ENCODE measurements around the gene HAO2.
A peak's percentile ranks its signal among the peaks of the same experiment; 100 is the strongest.
"Not testable (repeated sequence)": the region's sequence is repeated elsewhere in the genome, so short reads cannot be mapped to it uniquely, and the experiment has no call there.

Gene HAO2

GRCh38 chr1:119347858-119348257 is 20.7 kb upstream of the HAO2 start:
- no peak for DNase-seq

DNA sequence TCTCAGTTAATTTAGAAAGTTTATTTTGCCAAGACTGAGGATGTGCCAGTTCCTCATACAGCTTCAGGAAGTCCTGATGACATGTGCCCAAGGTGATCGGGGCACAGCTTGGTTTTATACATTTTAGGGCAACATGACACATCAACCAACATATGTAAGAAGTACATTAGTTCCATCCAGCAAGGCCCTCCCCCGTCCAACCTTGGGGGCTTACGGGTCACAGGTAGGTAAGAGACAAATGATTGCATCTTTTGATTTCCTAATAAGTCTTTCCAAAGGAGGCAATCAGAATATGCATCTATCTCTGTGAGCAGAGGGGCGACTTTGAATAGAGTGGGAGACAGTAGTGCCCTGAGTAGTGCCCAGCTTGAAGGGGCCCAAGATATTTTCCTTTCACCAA is 19.6 kb upstream of the HAO2 start:
- DNase-seq = no peak

- DNase-seq = not testable (repeated sequence)
These were observed 17.7 kb upstream of the HAO2 start for GRCh38 chr1:119350866-119351265.

- DNase-seq = no peak
These were observed 16.6 kb upstream of the HAO2 start for GRCh38 chr1:119351997-119352396.

DNA sequence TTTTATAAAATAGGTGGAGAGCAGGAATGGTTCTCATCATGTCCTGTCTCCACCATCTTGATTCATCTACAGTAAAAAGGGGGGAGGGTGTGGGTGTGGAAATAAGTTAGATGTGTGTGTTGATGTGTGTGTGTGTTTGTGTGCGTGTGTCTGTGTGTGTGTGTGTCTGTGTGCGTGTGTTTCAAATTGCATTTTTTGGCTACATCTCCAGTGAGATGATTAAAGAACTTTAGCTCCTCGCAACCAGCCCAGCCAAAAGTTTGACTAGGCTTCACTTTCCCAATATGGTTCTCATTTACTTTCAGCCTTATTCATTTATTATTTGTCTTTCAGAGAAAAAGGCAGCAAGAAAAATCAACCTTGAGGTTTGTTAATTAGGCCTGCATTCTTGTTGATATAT is 14.7 kb upstream of the HAO2 start:
- DNase-seq = no peak

GRCh38 chr1:119358636-119359035 is 9.9 kb upstream of the HAO2 start:
- DNase-seq = peak; percentile 49

DNA sequence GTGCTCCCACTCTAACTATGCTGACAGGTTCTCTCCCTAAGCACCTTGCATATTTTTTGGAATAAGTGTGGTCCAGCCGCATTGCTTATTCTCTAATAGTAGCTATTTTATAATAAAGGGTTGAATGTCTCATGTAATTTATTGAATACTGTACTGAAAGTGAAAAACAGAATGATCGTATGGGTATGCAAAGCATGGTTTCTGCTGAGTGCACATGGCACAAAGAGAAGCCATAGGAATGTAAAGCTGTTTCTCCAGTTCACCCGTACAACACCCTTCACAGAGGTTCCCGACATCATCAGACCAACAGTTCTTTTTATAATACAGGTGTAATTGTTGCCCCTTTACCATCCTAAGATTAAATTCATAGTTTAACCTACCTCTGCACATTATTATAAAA is 8.9 kb upstream of the HAO2 start:
- no peak for DNase-seq

DNA sequence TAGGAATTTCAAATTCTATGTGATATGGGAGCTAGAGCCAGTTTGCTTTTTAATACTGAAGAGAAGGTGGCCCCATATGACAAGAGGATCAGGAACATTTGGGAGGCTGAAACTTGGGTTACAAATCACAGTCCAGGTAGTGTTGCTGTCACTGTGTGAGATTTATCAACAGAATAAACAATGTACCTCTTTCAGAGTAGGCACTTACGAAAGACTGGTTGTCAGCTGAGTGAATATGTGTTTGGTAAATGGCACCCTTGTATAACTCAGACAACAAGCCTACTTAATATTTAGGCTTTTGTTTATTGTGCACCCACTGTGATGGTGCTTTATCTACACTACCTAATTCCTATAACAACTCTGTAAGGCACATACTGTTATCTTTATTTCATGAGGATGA is 7.4 kb upstream of the HAO2 start:
- DNase-seq = no peak

DNA sequence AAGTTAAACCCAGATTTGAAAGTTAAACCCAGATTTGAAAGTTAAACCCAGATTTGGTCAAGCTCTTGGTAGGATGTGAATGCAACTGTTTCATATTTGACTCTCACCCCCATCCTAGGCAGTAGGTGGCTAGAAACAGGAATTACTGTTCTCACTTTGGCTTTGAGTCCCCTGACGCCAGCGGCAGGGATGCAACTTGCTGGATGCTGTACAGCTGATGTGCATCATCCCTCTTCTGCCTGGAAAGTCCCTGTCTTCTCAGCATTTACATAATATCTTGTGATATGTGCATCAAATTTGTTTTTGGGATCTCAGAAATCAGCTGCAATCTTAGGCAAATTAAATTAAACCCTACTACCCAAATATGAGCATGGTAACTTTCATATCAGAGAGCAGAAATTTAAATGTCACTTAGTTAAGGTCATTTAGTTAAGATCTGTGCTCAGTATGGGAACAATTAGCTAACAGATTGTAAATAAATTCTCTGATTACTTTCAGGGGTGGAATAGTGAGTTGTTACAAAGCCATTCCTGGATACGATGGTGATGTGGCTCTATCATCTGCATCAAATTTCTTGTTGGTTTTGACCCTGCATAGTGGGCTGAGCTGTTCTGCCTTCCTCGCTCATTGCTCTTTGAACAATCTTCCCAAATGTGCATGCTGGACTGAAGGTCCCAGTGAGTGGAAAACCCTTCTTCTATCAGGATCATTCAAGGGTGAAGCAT is 6.8 kb upstream of the HAO2 start:
- no peak for DNase-seq

- no peak for DNase-seq
These were observed 5.4 kb upstream of the HAO2 start for GRCh38 chr1:119363162-119363561.

GRCh38 chr1:119364640-119365039 is 3.9 kb upstream of the HAO2 start:
- DNase-seq = no peak

- no peak for DNase-seq
These were observed 2.2 kb upstream of the HAO2 start for GRCh38 chr1:119366424-119366823.

GRCh38 chr1:119367432-119368124 is 1.0 kb upstream of the HAO2 start:
- DNase-seq = peak; percentile 29

DNA sequence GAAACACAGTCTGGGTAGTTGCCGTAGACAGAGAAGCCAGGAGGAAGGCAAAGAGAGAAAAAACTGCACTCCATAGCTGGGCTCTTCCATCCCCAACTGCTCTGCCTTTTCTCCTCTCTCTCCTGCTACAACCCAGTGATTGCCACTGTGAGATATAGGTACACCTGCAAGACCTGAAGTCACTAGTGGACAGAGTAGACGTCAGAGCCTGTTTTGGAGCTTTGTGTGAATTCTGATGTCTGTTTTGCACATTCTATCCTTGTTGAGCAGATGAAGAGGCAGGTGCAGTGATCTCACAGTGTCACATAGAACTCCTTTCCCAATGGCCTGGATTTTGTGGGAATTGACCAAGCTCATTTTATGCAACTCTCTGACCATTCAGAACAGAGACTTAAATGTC is 2.2 kb downstream of the HAO2 start:
- no peak for DNase-seq

DNA sequence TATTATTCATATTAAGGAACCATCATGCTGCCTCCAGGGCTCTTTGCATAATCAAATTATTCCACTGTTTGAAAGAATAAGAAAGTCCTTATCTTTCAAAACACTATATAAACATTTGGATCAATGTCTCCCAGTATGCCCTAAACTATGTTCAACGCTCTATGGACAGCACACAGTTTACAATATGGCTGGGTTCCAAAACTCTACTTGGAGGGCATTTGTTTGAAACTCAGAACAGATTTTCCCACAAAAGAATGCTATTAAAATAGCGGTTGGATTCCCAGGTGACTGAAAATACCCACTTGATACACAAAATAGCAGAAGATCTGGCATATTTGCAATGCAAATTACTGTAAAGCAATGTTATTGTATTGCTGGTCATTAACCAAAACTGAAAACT is 3.2 kb downstream of the HAO2 start:
- no peak for DNase-seq

- DNase-seq = peak; percentile 65
These were observed 4.0 kb downstream of the HAO2 start for GRCh38 chr1:119372503-119373086.

DNA sequence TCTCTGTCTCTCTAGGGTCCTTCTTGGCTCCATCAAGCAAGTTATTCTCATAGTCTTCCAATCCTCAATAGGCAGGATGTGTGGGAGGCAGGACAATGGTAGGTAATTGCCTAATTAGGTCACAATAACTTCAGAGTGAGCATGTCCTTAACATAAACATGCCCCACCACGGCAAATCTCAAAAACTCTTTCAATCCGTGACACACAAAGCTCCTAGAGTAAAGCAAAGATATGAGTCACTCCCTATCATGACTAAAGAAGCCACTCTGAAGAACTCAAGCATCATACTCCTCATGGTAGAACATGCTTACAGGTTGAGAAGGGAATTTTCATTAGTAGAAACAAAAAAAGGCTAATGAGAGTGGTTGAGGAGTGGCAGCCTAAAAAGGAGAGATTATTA is 4.9 kb downstream of the HAO2 start:
- no peak for DNase-seq

GRCh38 chr1:119374208-119374874 is 5.8 kb downstream of the HAO2 start:
- DNase-seq = no peak

DNA sequence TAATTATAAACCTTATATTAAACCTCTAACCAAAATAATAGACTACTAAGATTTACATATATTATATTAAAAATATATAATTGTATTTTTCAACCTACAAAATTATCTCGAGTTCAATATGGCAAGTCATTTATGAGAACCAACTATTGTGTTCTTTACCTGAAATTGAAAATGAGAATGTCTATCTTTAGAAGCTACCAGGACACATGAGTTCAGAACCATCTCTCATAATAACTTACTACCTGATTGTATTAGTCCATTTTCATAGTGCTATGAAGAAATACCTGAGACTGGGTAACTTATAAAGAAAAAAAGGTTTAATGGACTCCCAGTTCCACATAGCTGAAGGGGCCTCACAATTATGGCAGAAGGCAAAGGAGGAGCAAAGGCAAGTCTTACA is 6.8 kb downstream of the HAO2 start:
- DNase-seq = no peak

DNA sequence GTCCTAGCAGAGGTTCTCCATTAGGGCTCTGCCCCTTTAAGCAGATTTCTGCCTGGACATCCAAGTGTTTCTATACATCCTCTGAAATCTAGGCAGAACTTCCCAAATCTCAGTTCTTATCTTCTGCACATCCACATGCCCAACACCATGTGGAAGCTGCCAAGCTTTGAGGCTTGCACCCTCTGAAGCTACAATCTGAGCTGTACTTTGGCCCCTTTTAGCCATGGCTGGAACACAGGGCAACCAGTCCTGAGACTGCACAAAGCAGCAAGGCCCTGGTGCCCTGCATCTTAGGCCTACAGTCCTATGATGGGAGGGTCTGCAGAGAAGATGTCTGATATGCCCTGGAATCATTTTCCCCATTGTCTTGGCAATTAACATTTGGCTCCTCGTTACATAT is 8.0 kb downstream of the HAO2 start:
- DNase-seq = no peak

DNA sequence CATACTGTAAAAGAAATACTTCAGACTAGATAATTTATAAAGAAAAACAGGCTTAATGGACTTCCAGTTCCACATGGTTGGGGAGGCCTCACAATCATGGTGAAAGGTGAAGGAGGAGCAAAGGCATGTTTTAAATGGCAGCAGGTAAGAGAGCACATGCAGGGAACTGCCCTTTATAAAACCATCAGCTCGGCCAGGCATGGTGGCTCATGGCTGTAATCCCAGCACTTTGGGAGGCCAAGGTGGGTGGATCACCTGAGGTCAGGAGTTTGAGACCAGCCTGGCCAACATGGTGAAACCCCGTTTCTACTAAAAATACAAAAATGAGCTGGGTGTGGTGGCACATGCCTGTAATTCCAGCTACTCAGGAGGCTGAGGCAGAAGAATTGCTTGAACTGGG is 9.0 kb downstream of the HAO2 start:
- DNase-seq = not testable (repeated sequence)

DNA sequence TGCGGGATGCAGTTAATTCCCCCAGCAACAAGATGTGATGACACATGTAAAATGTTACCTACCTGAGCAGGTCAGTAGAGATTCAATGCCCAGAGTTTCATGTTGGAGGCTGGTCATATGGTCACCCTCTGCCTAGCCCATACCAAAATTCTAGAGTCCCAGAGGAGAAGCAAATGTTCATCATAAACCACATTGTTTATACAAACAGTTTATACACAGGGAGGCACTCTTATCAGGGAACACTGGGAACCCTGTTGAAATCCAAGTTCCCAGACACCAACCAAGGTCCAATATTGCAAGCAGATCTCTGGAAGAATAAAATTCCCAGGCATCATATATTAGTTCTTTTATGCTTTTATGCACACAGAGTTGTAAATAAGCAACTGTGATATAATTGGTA is 10.5 kb downstream of the HAO2 start:
- DNase-seq = no peak

- no peak for DNase-seq
These were observed 11.7 kb downstream of the HAO2 start for GRCh38 chr1:119380304-119380703.

Data from right hindlimb (tissue), 1 donor.